Measurements from ENCODE around the gene UBE2C.

- TF ChIP-seq CTCF (IDR thresholded peaks at IDR 0.05; ENCODE audit: insufficient read depth, low read length) (no peak), SPI1 (IDR thresholded peaks at IDR 0.05; ENCODE audit: borderline replicate concordance, low read depth) (no peak), POLR2AphosphoS5 (IDR thresholded peaks at IDR 0.05; ENCODE audit: low read depth) (no peak), REST (IDR thresholded peaks at IDR 0.05; ENCODE audit: insufficient replicate concordance, low read depth) (no peak)
Measured at GRCh38 chr20:45782890-45783289, 29.6 kb upstream of the UBE2C start.

Data from HL-60 (cell line).